ENCODE measurements around the gene MED16.

Gene MED16

DNA sequence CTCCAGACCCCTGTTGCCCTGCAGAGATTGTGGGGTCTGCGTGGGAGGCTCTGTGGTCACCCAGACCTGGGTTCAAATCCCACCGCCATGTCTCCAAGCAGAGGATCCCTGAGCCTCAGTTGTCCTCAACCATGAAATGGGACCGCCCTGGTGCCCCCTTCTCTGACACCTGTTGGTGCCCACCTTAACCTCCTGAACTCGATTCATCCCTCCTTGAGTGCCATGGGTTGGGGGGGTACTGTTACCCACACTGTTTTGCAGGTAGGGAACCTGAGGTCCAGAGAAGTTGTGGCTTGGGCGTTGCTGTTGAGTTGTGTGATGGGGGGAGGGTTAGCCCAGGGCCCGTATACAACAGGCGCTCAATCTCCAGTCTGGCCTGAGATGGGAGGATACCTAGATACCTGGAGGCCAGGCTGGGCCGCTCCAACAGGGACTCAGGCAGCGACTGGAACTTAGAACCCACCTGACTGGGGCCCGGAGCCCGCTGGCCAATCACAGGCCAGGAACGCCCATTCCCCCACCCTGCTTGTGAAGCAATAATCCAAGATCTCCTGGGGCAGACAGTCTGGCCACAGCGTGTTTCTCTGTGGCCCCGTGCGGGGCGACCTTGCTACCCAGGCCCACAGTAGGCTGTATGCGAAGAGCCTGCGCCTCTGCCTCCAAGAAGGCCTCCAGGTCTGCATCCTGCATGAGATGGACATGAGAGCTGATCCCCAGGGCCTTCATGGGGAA, 35.6 kb upstream of the MED16 start:
- DNase-seq (ENCODE audit: low spot score): peak; percentile 68

DNA sequence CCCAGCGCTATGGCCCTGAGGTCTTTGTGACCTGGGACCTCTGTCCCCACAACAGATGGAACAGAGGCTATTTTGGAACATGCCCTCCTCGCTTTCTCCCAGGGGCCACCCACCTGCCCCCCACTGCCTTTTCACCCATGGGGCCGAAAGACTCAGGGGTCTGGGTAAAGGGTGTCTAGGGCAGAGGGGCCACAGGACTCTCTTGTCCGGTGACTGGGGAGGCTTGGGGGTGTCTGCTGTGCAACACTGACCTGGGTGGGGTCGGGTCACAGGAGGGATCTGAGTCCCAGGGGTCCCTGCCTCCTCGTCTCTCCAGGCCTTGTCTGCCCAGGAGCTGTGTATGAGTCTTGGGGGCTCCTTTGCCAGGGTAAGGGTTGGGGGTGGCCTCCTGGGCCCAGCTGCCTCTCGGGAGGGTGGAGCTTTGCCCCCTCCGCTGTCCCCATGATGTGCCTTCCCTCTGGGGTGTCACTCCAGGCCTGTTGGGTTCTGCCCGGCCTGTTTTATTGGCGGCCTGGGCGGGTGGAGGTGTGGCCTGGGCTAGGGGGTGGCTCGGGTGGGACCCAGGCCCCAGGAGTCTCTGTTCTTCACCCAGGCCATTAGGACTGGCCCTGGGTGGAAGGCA, 34.9 kb upstream of the MED16 start:
- no peak for DNase-seq (ENCODE audit: low spot score)

DNA sequence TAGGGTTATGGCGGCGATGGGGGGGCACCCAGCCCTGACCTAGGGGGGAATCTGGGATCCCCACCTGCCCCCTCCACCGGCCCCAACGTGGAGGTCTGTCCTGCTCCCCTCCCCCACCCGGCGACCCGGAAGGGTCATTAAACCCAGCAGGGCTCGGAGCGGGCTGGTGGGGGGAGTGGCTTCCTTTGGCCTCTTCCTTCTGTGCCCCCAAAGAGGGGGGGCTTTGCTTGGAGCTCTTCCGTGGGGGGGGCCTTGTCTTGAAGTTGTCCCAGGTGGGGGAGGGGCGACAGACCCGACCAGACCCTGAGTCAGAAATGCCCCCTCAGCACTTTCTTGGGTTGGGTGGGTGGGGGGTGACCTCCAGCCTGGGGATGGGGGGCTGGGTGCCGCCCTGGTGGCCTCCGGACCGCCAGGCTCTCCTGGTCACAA, 34.4 kb upstream of the MED16 start:
- no peak for DNase-seq (ENCODE audit: low spot score)

DNA sequence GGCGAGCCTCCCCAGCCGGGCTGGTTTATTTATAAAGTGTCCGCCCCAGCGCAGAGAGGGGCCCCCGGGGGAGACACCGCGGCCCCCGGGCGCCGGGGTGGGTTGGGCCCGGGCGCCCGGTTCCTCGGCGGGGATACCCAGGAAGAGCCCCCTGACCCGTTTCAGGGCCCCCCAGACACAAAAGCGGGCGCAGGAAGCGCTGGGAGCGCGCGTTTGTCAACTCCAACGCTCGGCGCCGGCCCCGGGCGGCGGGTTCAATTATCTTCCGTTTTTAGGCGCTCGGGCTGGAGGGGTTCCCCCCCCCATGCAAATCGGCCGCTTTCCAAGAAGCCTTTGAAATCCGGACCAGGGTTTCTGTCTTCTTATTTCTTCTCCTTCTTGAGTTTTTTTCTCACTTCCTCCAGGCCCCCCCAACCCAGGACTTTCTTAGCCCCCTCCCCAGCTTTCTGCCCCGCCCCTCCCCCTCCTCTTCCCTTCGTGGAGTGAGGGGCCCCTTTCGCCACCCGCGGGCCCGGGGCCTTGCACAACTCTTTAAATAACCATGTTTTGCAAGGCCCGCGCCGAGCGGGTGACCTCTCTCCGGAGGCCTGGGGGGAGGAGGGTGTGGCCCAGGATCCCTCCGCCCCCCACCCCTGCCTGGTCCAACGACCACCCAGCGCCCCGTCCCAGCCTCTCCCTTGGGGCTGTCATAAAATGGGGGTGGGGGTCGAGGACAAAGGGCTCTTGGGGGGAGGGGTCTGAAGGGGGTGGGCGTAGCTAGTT, 33.8 kb upstream of the MED16 start:
- no peak for DNase-seq (ENCODE audit: low spot score)

DNA sequence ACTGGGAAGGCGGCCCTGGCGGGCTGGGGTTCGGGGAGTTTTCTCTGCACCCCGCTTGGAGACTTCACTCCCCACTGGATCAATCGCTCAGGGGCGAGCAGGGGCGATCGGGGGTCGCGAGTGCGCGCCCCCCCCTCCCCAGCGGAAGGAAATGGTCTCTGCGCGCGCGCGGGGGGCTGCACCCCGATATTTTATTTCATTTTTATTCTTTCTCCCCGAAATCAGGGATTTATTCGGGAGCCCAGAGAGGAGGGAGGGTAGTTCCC, 33.3 kb upstream of the MED16 start:
- no peak for DNase-seq (ENCODE audit: low spot score)

DNA sequence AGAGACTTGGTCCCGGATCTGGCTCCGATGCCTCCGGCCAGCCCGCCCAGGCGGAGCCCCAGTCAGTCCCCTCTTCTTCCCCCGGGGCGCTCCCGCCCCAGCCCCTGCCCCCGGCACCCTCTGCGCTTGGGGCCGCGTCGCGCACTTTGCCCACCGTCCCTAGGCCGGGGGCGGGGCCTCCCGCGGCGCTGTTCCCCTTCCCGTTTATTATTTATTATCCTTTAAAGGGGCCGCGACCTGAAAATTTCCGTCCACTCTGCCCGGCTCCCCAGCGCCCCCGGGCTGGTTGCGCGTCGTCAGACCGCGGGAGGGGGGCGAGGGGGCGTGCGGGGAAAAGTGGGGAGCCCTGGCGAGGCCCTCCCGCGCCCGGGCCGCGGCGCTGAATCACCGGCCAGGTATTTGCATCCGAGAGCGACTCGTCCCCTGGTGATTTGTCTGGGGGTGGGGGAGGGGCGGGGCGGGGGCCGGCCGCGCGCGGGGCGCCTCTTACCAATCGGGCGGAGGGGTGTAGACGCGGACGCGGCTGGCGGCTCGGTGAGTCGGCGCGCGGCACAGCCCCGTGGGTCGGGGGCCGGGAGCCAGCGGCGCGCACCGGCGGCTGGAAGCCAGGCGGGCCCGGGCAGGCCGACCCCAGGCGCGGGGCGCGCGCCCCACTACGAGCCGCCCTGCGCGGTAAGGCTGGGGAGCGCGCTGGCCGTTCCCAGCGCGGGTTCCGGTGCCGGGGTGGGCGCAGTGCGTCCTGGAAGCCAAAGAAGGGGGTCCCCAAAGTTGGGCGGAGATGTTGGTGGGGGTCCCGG, 32.7 kb upstream of the MED16 start, which contains the start of gene ARID3A:
Gene ARID3A (plus strand): TSS at position 510 of the 797 bp plus-strand sequence. CDS start 3,494 bp downstream, outside the sequence.
- DNase-seq (ENCODE audit: low spot score): peak; percentile 83

DNA sequence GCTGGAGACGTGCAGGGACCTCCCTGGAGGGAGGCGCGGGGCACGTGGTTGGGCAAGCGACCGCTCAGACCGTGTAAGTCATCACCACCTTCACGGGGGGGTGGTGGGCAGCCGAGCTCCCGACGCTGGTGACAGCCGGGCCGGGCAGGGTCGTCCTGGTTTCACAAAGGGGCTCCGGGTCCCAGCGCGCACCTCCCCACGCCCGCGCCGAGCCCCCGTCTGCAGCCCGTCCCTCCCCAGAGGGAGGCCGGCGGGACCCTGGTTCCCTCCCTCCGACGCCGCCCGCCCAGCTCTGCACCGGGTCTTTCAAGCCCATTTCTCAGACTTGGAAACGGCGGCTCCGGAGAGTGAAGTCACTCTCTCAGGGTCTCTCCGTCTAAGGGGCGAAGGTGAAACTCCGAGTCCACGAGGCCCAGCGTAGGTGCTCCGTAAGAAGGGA, 32.1 kb upstream of the MED16 start:
- peak; percentile 47 for DNase-seq (ENCODE audit: low spot score)

DNA sequence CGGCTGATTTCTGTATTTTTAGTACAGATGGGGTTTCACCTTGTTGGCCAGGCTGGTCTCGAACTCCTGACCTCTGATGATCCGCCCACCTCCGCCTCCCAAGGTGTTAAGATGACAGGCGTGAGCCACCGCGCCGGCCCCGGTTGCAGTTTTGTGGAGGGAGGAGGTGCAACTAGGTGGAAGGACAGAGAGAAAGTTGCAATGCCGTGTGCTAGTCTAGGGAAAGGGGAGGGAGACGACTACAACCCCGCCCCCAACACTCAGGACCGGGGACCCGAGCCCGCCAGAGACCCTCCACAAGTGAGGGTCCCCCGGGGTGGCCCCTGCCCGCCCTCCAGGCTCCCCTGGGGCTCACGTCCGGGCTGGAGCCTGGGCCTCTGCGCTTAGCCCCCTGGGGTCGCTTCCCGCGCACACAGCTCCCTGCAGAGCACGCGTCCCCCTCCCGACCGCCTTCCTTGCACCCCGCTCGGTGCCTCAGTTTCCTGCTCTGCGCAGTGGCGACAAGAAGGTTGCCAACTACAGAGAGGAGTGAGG, 31.6 kb upstream of the MED16 start:
- no peak for DNase-seq (ENCODE audit: low spot score)

DNA sequence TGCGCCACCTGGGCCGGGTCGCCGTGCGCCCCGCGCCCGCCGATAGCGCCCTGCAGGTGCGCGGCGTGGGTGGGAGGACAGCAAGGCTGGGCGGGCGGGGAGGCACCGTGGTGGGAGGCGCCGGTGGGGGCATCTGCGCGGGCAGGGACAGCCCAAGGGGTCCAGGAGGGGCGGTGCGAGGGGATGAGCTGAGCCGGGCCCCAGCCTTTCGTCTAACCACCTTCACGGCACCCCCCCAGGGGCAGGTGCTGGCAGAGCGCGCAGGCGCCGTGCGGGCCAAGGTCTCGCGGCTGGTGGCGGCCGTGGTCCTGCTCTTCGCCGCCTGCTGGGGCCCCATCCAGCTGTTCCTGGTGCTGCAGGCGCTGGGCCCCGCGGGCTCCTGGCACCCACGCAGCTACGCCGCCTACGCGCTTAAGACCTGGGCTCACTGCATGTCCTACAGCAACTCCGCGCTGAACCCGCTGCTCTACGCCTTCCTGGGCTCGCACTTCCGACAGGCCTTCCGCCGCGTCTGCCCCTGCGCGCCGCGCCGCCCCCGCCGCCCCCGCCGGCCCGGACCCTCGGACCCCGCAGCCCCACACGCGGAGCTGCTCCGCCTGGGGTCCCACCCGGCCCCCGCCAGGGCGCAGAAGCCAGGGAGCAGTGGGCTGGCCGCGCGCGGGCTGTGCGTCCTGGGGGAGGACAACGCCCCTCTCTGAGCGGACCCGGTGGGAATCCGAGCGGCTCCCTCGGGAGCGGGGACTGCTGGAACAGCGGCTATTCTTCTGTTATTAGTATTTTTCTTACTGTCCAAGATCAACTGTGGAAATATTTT, 27.3 kb upstream of the MED16 start:
- DNase-seq (ENCODE audit: low spot score): no peak

DNA sequence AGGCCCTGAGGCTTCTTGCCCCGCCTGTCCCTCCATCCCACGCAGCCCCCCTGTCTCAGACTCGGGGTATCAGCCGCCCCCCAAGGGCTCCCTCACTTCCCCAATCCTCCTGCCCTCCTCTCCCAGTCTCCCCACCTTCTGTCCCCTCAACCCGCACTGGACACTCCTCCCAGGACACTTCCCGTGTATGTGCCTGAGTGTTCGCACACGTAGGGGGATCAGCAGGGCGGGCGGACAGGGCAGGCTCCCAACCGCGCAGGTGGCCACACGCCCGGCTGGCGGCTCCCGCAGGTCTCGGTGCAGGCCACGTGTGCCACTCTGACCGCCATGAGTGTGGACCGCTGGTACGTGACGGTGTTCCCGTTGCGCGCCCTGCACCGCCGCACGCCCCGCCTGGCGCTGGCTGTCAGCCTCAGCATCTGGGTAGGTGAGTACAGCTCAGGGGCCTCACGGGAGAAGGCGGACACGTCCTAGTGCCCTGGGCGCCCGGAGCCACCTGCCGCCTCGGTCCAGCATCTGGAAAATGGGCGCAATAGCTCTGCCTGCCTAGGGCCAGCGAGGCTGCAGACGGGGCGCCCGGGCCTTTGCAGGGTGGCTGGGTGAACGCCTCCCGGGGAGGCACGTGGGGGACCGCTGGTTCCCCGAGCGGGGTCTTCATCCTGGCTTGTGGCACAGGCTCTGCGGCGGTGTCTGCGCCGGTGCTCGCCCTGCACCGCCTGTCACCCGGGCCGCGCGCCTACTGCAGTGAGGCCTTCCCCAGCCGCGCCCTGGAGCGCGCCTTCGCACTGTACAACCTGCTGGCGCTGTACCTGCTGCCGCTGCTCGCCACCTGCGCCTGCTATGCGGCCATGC, 26.4 kb upstream of the MED16 start:
- DNase-seq (ENCODE audit: low spot score): no peak

DNA sequence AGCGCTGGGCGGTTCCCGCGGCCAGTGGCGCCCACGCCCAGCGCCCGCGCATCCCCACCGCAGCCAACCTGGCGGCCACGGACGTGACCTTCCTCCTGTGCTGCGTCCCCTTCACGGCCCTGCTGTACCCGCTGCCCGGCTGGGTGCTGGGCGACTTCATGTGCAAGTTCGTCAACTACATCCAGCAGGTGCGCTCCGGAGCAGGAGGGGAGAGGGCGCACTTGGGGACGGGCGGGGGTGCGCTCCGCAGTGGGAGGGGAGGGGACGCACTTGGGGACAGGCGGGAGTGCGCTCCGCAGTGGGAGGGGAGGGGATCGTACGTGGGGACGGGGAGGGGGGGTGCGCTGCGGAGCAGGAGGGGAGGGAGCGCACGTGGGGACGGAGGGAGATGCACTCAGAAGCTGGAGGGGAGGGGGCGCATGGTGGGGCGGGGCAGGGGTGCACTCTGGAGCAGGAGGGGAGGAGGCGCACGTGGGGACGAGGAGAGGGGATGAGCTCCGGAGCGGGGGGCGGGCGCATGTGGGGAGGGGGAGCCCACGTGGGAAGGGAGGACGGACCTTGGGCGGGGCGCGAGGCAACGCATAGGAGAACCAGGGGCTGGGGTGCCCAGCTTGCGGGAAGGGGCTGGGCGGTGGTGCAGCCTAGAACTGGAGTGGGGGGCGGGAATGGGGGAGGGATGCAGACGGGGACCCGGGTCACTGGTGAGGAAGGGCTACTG, 25.7 kb upstream of the MED16 start:
- DNase-seq (ENCODE audit: low spot score): no peak

DNA sequence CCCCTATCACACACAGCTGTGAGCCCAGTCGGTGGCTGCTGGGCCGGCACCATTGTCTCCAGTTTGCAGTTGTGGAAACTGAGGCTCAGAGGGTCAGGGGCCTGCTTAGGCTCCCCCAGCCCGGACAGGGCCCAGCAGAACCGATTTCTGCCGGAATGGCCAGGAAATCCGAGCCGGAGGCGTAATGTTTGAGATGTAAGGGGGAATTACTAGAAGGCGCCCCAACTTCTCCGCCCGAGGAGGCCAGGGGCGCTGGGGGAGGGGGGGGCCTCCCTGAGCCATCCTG, 25.1 kb upstream of the MED16 start:
- no peak for DNase-seq (ENCODE audit: low spot score)

DNA sequence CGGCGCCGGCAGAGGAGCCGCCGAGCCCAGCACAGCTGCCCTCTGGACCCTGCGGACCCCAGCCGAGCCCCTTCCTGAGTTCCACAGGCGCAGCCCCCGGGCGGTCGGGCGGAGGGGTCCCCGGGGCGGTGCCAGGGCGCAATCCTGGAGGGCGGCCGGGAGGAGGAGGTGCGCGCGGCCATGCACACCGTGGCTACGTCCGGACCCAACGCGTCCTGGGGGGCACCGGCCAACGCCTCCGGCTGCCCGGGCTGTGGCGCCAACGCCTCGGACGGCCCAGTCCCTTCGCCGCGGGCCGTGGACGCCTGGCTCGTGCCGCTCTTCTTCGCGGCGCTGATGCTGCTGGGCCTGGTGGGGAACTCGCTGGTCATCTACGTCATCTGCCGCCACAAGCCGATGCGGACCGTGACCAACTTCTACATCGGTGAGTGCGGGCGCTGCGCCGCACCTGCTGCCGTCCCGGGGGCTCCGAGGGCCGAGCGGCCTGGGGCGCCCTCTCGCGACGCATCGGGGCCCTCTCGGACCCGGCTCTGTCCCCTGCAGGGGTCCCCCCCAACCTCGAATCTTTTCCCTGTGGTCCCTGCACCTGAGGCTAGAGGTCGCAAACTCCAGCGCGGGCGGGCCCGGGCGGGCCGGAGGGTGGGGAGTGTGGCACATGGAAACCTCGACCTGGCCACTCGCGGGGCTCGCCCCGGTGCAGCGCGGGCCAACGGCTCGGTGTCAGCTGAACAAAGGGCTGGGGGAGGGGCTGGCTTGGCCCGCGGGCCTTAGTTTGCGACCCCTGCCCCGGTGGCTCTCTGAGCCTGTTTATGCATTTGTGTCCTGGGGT, 24.6 kb upstream of the MED16 start, which contains the start of gene KISS1R:
Gene KISS1R (plus strand): TSS at position 11 of the 829 bp plus-strand sequence. CDS start 170 bp downstream, at position 181.
- peak; percentile 61 for DNase-seq (ENCODE audit: low spot score)

DNA sequence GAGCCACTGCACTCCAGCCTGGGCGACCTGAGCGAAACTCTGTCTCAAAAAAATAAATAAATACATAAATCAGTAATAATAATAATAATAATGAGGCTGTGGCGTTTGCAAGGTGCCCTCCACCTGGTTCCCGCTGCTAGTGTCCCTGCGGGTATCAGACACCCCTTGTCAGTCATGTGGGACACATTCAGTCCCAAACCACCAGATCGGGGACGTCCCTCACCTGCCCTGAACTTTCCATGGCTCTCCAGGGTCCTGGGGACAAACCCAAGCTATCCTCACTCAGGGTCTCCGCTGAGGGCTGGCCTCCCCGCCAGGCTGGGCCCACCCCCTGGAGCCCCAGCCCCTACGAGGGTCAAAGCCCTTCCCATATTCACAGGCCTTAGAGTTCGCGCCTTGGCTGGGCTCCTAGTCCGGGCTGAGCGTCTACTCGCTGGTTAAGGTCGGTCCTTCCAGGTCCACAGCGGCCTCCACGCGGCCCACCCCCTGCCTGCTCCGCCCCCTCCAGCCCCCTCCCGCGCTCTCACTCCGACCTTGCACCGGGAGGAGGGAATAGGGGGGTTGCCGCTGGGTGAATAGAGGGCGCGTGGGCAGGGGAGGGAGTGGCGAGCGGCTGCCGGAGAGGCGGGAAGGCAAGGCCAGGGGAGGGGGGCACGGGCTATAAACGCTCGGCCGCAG, 23.8 kb upstream of the MED16 start:
- no peak for DNase-seq (ENCODE audit: low spot score)

DNA sequence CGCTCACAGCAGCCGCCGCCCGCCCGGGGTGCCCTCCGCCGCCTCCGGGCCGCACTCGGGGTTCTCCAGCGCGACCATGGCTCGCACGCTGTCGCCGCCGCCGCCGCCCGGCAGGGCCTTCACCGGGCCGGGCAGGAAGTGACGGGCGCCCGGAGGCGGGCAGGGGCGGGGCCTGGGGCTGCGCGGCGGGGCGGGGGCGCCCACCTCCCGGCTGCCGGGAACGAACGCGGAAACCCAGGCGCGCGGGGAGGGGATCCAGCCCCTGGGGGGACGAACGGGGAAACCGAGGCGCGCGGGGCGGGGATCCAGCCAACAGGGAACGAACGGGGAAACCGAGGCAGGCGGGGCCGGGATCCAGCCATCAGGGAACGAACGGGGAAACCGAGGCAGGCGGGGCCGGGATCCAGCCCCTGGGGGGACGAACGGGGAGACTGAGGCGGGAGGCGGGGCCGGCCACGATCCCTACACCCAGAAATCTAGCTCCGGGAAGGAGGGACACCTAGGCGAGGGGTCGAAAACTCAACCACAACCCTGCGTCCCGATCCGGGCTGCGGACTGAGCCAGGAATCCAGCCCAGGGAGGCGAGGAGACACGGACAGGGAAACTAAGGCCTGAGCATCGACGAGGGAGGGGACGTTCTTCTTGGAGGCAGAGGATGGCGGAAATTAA, 20.2 kb upstream of the MED16 start, which contains the start of gene R3HDM4:
Gene R3HDM4 (minus strand): TSS at position 140 of the 669 bp plus-strand sequence. CDS start 62 bp downstream, at position 78.
- DNase-seq (ENCODE audit: low spot score): peak; percentile 50

DNA sequence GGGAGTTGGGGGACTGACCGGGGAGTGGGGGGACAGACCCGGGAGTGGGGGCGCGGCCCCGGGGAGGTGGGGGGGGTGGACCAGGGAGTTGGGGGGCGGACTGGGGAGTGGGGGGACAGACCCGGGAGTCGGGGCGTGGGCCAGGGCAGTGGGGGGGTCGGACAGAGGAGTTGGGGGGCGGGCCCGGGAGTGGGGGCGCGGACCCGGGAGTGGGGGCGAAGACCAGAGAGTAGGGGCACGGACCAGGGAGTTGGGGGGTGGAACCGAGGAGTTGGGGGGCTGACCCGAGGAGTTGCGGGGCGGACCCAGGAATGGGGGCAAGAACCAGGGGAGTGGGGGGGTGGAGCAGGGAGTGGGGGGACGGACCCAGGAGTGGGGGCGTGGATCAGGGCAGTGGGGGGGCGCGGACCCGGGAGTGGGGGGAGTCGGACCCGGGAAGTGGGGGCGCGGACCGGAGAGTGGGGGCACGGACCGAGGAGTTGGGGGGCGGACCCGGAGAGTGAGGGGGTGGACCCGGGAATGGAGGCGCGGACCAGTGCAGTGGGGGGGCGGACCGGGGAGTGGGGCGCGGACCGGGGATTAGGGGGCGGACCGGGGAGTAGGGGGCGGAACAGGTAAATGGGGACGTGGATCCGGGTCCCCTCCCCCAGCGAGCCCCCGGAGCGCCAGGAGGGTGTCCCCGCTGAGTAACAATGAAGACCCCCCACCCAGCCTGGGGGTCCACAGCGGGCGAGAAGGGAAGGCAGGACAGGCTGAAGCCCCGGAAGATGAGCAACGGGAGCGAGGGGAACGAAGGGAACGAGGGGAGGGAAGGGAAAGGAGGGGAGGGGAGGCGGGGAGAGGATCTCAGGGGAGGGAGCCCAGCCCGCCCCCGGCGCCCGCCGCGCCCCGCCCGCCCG, 19.4 kb upstream of the MED16 start:
- DNase-seq (ENCODE audit: low spot score): no peak
